Medulla oblongata (tissue), 1 donor: ENCODE measurements around the gene APLP2.

Source experiments
- DNase-seq: peaks from one replicate; pipeline ENCODE4 v3.0.0-alpha.2; 2015; ENCODE audit errors: extremely low spot score

The APLP2 gene

GRCh38 chr11:130118165-130118564 is 48.5 kb downstream of the APLP2 start:
- DNase-seq = no peak

GRCh38 chr11:130118636-130119387 is 49.1 kb downstream of the APLP2 start:
- no peak for DNase-seq

- DNase-seq = no peak
Observed at GRCh38 chr11:130120045-130120444, 50.4 kb downstream of the APLP2 start.

- no peak for DNase-seq
Observed at GRCh38 chr11:130121445-130121978, 51.8 kb downstream of the APLP2 start.

GRCh38 chr11:130122141-130122575 is 52.5 kb downstream of the APLP2 start:
- DNase-seq = no peak

GRCh38 chr11:130123414-130124040 is 53.8 kb downstream of the APLP2 start:
- no peak for DNase-seq

- DNase-seq = peak; percentile 68
Observed at GRCh38 chr11:130124096-130124495, 54.4 kb downstream of the APLP2 start.

GRCh38 chr11:130125638-130126037 is 55.9 kb downstream of the APLP2 start:
- no peak for DNase-seq

- DNase-seq = peak; percentile 38
Observed at GRCh38 chr11:130126516-130126915, 56.8 kb downstream of the APLP2 start.

- DNase-seq = no peak
Observed at GRCh38 chr11:130127509-130127908, 57.8 kb downstream of the APLP2 start.

GRCh38 chr11:130128626-130129025 is 58.9 kb downstream of the APLP2 start:
- DNase-seq = no peak

GRCh38 chr11:130129922-130130321 is 60.2 kb downstream of the APLP2 start:
- DNase-seq = no peak

- peak; percentile 58 for DNase-seq
Observed at GRCh38 chr11:130131961-130132850, 62.5 kb downstream of the APLP2 start.

GRCh38 chr11:130133716-130134115 is 64.0 kb downstream of the APLP2 start:
- no peak for DNase-seq

- no peak for DNase-seq
Observed at GRCh38 chr11:130136107-130136506, 66.4 kb downstream of the APLP2 start.

GRCh38 chr11:130137999-130138398 is 68.3 kb downstream of the APLP2 start:
- DNase-seq = no peak

- no peak for DNase-seq
Observed at GRCh38 chr11:130139401-130139800, 69.7 kb downstream of the APLP2 start.

GRCh38 chr11:130141561-130142341 is 72.1 kb downstream of the APLP2 start:
- DNase-seq = no peak

- DNase-seq = peak; percentile 71
Observed at GRCh38 chr11:130144141-130144540, 74.4 kb downstream of the APLP2 start.

GRCh38 chr11:130144861-130145281 is 75.2 kb downstream of the APLP2 start:
- no peak for DNase-seq

- no peak for DNase-seq
Observed at GRCh38 chr11:130145311-130145812, 75.7 kb downstream of the APLP2 start.
